Globus pallidus (tissue), 1 donor: ENCODE data around the gene ATP6V0C.
"Not testable (repeated sequence)": the region's sequence is repeated elsewhere in the genome, so short reads cannot be mapped to it uniquely, and the experiment has no call there.

ENCODE experiments used
- DNase-seq: peaks from one replicate; pipeline ENCODE4 v3.0.0-alpha.2; 2015; ENCODE audit warnings: low spot score

The ATP6V0C gene

DNA sequence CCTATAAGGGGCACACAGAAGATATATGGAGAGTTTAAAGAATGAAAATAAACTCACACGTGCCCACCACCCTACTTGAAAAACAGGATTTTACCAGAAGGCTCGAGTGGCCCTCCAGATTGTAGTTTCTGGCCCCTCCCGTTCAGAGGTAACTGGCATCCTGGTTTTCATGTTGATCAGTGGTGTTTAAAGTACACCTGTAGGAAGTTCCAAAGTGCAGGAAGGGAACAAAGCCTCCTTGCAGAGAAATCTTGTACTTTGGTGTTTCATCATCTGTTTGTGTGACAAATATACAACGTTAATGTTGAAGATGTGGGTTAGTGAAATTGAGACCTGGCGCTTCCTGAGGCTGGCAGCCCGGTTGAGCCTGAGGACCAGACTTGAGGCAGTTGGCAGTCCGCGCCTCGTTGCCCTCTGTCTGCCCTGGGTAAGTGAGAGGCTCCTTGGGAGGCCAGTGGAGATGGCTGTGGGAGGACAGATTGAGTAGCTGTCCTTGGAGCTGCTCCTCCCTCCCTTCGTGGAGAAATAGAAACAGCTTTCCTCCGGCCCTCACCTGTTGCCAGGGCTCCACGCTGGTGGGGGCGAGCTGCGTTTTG, 36.6 kb downstream of the ATP6V0C start:
- not testable (repeated sequence) for DNase-seq

DNA sequence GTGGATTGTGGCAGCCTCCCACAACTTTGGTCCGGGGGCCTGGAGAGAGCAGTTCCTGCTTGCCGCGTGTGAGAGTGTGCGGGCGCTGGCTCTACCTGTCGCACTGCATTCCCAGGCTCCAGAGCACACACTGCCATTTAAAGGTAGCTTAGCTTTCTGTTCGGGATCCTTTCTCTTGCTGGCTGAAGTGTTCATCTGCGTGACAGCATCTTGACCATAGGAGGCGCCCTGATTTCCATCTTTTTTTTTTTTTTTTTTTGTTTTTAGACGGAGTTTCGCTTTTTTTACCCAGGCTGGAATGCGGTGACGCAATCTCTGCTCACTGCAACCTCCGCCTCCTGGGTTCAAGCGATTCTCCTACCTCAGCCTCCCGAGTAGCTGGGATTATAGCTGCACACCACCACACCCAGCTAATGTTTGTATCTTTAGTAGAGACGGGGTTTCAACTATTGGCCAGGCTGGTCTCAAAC, 37.7 kb downstream of the ATP6V0C start:
- not testable (repeated sequence) for DNase-seq

GRCh38 chr16:2554709-2555425, 41.1 kb downstream of the ATP6V0C start:
- DNase-seq = not testable (repeated sequence)

- DNase-seq = not testable (repeated sequence)
Observed at GRCh38 chr16:2557150-2557549, 43.4 kb downstream of the ATP6V0C start.

GRCh38 chr16:2560131-2560797, 46.5 kb downstream of the ATP6V0C start:
- not testable (repeated sequence) for DNase-seq

- DNase-seq = not testable (repeated sequence)
Observed at GRCh38 chr16:2560798-2561133, 47.0 kb downstream of the ATP6V0C start.

DNA sequence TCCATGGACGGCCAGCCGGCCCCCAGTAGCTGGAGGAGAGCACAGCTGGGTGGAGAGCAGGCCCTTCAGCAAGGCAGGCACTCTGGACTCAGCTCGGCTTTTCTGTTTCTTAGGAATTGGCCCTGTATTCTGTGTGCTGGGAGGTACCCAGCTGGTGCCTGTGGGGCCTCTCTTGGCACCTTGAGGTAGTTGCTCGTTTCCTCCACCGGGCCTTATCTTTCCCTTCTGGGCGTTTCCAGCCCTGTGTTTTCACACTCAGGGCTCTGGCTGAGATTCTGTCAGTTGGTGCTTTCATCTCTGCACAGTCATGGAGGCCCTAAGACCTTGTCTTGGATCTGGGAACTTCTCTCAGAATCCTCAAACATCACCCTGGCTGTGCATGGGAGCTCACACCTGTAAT, 53.8 kb downstream of the ATP6V0C start:
- not testable (repeated sequence) for DNase-seq

DNA sequence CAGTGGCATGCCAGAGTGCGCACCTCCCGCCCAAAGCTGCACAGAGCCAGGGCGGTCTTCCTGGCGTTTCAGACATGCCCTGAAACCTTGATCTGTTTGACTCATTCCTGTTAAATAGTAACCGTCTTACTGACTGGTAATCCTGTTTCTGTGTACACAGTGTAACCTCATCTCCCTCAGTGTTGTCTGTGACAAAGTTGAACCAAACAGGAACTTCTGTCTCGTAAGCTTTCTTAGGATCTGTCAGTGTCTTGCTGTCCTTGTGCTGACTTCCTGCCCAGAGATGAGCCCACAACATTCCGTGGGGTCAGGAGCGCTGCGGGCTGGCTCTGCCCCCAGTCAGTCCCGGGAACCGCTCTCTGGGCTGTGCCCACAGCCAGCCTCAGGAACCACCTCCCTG, 54.8 kb downstream of the ATP6V0C start:
- DNase-seq = not testable (repeated sequence)
